Nephron (organoid): ENCODE measurements around the gene SOHLH1.

Experiments
- H3K27ac Mint-ChIP-seq, 3 experiments: 2 replicates each; pipeline ENCODE4 v1.8.0; 2020; ENCODE audit warnings: mixed read lengths in 3 of 3, mild to moderate bottlenecking in 2 of 3, moderate library complexity in 1 of 3
- H3K27me3 Mint-ChIP-seq: 2 replicates; pipeline ENCODE4 v1.8.0; 2021; ENCODE audit warnings: low read depth, mild to moderate bottlenecking, moderate library complexity, mixed read lengths
- H3K36me3 Mint-ChIP-seq: 2 replicates; pipeline ENCODE4 v1.8.0; 2020; ENCODE audit warnings: low read depth, mixed read lengths
- H3K4me1 Mint-ChIP-seq: 2 replicates; pipeline ENCODE4 v1.8.0; 2020; ENCODE audit warnings: mixed read lengths
- H3K4me3 Mint-ChIP-seq, 3 experiments: 2 replicates each; pipeline ENCODE4 v1.8.0; 2020; ENCODE audit warnings: mild to moderate bottlenecking in 3 of 3, mixed read lengths in 3 of 3, moderate library complexity in 2 of 3
- H3K9me3 Mint-ChIP-seq: 2 replicates; pipeline ENCODE4 v1.8.0; 2020; ENCODE audit warnings: mixed read lengths
- TF ChIP-seq, protein P1 (sequence below), 3 experiments: fragments of 200-600 bp; sonication (generic); IDR thresholded peaks; one replicate each; pipeline ENCODE4 v1.5.0; 2021; ENCODE audit warnings: antibody characterized with exemption in 3 of 3; ENCODE audit not compliant: unreplicated experiment in 3 of 3

The SOHLH1 gene

GRCh38 chr9:135717410-135717809, 18.1 kb upstream of the SOHLH1 start:
- TF ChIP-seq, protein P1, sequence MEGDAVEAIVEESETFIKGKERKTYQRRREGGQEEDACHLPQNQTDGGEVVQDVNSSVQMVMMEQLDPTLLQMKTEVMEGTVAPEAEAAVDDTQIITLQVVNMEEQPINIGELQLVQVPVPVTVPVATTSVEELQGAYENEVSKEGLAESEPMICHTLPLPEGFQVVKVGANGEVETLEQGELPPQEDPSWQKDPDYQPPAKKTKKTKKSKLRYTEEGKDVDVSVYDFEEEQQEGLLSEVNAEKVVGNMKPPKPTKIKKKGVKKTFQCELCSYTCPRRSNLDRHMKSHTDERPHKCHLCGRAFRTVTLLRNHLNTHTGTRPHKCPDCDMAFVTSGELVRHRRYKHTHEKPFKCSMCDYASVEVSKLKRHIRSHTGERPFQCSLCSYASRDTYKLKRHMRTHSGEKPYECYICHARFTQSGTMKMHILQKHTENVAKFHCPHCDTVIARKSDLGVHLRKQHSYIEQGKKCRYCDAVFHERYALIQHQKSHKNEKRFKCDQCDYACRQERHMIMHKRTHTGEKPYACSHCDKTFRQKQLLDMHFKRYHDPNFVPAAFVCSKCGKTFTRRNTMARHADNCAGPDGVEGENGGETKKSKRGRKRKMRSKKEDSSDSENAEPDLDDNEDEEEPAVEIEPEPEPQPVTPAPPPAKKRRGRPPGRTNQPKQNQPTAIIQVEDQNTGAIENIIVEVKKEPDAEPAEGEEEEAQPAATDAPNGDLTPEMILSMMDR (IDR thresholded peaks at IDR 0.05; ENCODE audit: unreplicated experiment in 3 of 3) = no peak
- Mint-ChIP-seq H3K27me3 (peaks cover 53% of the 10 kb centered on the region), H3K27ac (no peak overlapping the region), H3K36me3 (no peaks in the 10 kb centered on the region), H3K4me3 (no peak overlapping the region), H3K4me1 (no peaks in the 10 kb centered on the region), H3K9me3 (no peaks in the 10 kb centered on the region)

DNA sequence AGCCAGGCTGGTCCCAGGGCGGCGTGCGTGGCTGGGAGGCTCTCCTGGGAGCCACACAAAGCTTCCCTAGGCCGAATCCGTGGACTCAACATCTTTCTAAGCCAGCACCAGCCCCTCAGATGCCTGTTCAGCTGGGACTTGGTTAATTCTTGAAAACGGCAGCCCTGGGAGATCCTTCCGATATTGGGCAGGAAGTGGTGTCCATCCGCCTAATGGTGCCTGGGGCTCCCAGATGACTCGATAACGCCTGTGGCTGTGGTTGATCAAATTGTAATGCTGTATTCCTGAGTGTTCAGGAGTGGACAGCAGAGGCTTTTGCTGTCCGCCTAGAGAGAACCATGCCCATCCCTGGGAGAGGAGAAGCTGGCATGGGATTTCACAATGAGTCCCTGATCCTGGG, 16.8 kb upstream of the SOHLH1 start:
- TF ChIP-seq, protein P1 (IDR thresholded peaks at IDR 0.05; ENCODE audit: unreplicated experiment in 3 of 3) = no peak

DNA sequence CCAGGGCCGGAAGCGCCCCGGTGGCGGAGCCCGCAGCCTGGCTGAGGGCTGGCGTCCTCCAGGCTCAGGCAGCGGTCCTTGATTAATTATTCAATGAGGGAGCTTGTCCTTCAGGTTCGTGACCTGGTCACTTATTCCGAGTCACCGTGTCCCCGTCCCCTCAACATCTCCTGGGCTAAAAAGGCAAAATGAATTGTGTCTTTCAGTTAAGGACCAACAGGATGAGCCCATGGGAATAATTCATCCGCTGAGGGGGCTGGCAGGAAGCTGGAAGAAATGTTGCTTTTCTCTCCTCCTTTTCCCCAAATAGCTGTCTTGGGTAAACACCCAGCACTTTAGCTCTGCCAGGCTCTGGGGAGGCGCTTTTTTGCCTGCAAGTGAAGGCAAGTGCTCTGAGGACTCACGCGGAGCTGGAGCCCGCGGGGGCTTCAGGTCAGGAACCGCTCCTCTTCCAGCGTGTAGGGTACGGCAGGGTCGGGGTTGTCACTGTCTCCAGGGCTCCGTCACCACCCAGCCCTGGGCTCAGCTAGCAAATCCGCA, 15.8 kb upstream of the SOHLH1 start:
- Mint-ChIP-seq H3K9me3 (no peaks in the 10 kb centered on the region), H3K27ac (no peak overlapping the region), H3K27me3 (peaks cover 76% of the 10 kb centered on the region), H3K4me3 (peak overlapping the region in 2 of 3 experiments; percentile 46 to 54), H3K4me1 (no peaks in the 10 kb centered on the region), H3K36me3 (no peaks in the 10 kb centered on the region)
- TF ChIP-seq, protein P1 (IDR thresholded peaks at IDR 0.05; ENCODE audit: unreplicated experiment in 3 of 3) = no peak

More for the DNA sequence above, 16.8 kb upstream of the SOHLH1 start:
- no peaks in the 10 kb centered on the region for H3K9me3 Mint-ChIP-seq
- no peak overlapping the region for H3K27ac Mint-ChIP-seq
- peaks cover 67% of the 10 kb centered on the region for H3K27me3 Mint-ChIP-seq
- H3K4me3 Mint-ChIP-seq = no peak overlapping the region
- H3K4me1 Mint-ChIP-seq = no peaks in the 10 kb centered on the region
- H3K36me3 Mint-ChIP-seq = no peaks in the 10 kb centered on the region

- Mint-ChIP-seq H3K4me1 (no peaks in the 10 kb centered on the region), H3K36me3 (no peaks in the 10 kb centered on the region), H3K27me3 (peaks cover 83% of the 10 kb centered on the region), H3K27ac (no peak overlapping the region), H3K9me3 (no peaks in the 10 kb centered on the region), H3K4me3 (no peak overlapping the region)
- TF ChIP-seq, protein P1 (IDR thresholded peaks at IDR 0.05; ENCODE audit: unreplicated experiment in 3 of 3) = no peak
Measured at GRCh38 chr9:135714242-135715055, 15.2 kb upstream of the SOHLH1 start.

DNA sequence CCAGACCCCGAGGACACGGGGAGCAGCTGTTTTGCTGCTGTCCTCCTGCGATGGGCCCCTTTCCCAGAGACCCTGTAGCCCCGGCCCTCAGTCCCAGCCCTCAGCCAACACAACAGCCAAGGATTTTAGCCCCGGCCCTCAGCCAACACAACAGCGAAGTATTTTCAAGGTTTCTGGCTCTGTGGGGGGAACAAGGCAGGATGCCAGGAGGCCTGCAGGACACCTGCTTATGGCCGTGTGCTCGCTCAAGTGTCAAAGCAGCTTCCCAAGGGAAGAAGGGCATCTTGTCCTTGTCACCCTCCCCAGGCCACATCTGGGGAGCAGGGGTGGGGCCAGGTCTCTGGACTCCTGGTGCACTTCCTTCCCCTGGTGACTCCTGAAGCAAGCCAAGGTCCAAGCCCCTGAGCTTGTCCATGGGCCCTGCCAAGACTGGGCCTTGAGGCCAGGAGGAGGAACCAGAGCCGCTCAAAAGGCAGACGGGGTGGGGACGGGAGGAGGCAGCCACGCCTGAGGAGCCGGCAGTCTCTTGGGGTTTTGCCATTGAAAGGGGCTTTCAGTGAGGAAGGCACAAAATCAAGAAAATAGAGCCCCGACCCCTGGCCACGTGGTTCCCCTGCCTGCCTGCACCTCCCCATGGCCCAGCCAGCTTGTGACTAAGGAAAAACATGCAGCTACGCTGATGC, 13.5 kb upstream of the SOHLH1 start:
- peaks cover 8% of the 10 kb centered on the region for H3K4me1 Mint-ChIP-seq
- H3K4me3 Mint-ChIP-seq = no peak overlapping the region
- H3K27me3 Mint-ChIP-seq = peaks cover 87% of the 10 kb centered on the region
- no peak overlapping the region for H3K27ac Mint-ChIP-seq
- H3K9me3 Mint-ChIP-seq = no peaks in the 10 kb centered on the region
- TF ChIP-seq, protein P1 (IDR thresholded peaks at IDR 0.05; ENCODE audit: unreplicated experiment in 3 of 3) = no peak
- H3K36me3 Mint-ChIP-seq = no peaks in the 10 kb centered on the region
